Measurements from ENCODE around the gene CHD2. TPM values are rescaled to one million over a fixed set of nuclear protein-coding genes. Genes with fewer than 3 reads are reported as not detected.

CHD2 gene
- total RNA-seq, 1 experiment from 2014 or later, result 101 TPM

DNA sequence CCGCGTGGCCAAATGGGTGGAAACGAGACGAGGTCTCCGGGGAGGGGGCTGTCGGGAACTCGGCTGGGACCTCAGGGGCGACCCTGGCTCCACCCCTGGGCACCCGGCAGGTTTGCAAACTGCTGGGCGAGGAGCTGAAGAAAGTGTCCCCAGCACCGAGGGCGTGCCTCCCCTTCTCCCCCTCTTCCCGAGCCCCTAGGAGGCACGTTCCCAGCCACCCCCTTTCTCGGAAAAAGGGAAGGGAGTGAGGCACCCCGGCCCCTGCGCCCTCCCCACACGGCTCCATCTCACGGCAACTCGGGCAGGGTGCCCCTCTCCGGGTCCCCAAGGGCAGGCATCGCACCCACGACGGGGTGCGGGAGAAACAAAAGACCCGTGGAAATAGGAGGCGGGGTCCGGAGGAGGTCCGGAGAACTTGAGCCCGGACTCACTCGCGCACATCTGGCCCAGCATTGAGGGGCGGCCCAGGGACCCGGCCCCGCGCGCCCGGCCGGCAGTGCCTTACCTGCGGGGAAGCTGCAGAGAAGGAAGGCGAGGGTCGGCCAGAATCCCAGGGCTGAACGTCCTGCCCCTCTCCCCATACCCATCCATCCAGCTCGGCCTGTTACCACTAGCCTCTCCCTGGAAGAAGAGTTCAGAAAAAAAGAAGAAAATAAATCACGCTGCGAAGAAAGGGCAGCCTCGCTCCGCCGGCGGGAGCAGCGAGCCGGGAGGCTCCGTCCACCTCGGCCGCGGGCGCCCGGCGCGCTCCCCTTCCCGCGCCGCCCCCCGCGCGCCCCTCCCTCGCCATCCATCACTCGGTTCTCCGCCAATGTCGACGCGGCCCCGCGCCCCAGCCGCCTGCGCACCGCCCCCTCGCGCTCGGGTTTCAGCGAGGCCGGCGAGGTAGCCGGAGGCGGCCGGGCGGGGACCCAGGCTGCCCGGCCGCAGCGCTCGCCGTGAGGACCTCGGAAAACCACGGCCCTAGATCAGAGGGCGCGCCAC is 172.6 kb downstream of the CHD2 start:
- Mint-ChIP-seq H3K9me3 (no peaks in the 10 kb centered on the region), H3K4me3 (peak overlapping the region; percentile 97), H3K4me1 (peaks cover 67% of the 10 kb centered on the region), H3K27ac (peak overlapping the region; percentile 92), H3K36me3 (peaks cover 3% of the 10 kb centered on the region), H3K27me3 (ENCODE audit: low read depth) (peaks cover 16% of the 10 kb centered on the region)
- ChIA-PET CTCF (interaction anchor here (0.6 to 6.6 kb wide), 8 partner anchors 13 to 1047 kb away, joined by 3 to 53 read pairs (median 8); no protein-coding TSS in a partner anchor), POLR2A (interaction anchor here (1.1 to 1.3 kb wide), 3 partner anchors 13 to 15 kb away, joined by 3 to 5 read pairs (median 5); no protein-coding TSS in a partner anchor)
- ATAC-seq, result peak; percentile 78
- DNase-seq (ENCODE audit: low spot score), result peak; percentile 89
- TF ChIP-seq SP1 (CRISPR knock-in tag; conservative IDR thresholded peaks at IDR 0.05) (peak; percentile 88), TEAD1 (CRISPR knock-in tag; IDR thresholded peaks at IDR 0.05) (no peak), TP53 (CRISPR knock-in tag; IDR thresholded peaks at IDR 0.05) (0 out of 2 replicates have a peak, but pooled peaks have one; percentile 54), CREB1 (CRISPR knock-in tag; IDR thresholded peaks at IDR 0.05) (no peak), NR2C2 (CRISPR knock-in tag; IDR thresholded peaks at IDR 0.05) (no peak), ZBTB21 (CRISPR knock-in tag; IDR thresholded peaks at IDR 0.05; ENCODE audit: borderline replicate concordance) (0 out of 2 replicates have a peak, but pooled peaks have one; percentile 16), ZNF423 (CRISPR knock-in tag; IDR thresholded peaks at IDR 0.05) (no peak), ZNF219 (CRISPR knock-in tag; IDR thresholded peaks at IDR 0.05; ENCODE audit: borderline replicate concordance) (no peak), ZNF138 (CRISPR knock-in tag; conservative IDR thresholded peaks at IDR 0.05) (no peak), ZNF281 (CRISPR knock-in tag; IDR thresholded peaks at IDR 0.05) (no peak), HMGA2 (CRISPR knock-in tag; IDR thresholded peaks at IDR 0.05) (no peak), ZNF416 (CRISPR knock-in tag; IDR thresholded peaks at IDR 0.05) (no peak), ESRRA (CRISPR knock-in tag; IDR thresholded peaks at IDR 0.05; ENCODE audit: borderline replicate concordance) (no peak), RELA (CRISPR knock-in tag; IDR thresholded peaks at IDR 0.05; ENCODE audit: borderline replicate concordance) (no peak), STAT6 (CRISPR knock-in tag; conservative IDR thresholded peaks at IDR 0.05; ENCODE audit: low read depth) (no peak), ERG (CRISPR knock-in tag; IDR thresholded peaks at IDR 0.05) (no peak), SOX15 (CRISPR knock-in tag; IDR thresholded peaks at IDR 0.05) (no peak)
- TF ChIP-seq, protein P1, sequence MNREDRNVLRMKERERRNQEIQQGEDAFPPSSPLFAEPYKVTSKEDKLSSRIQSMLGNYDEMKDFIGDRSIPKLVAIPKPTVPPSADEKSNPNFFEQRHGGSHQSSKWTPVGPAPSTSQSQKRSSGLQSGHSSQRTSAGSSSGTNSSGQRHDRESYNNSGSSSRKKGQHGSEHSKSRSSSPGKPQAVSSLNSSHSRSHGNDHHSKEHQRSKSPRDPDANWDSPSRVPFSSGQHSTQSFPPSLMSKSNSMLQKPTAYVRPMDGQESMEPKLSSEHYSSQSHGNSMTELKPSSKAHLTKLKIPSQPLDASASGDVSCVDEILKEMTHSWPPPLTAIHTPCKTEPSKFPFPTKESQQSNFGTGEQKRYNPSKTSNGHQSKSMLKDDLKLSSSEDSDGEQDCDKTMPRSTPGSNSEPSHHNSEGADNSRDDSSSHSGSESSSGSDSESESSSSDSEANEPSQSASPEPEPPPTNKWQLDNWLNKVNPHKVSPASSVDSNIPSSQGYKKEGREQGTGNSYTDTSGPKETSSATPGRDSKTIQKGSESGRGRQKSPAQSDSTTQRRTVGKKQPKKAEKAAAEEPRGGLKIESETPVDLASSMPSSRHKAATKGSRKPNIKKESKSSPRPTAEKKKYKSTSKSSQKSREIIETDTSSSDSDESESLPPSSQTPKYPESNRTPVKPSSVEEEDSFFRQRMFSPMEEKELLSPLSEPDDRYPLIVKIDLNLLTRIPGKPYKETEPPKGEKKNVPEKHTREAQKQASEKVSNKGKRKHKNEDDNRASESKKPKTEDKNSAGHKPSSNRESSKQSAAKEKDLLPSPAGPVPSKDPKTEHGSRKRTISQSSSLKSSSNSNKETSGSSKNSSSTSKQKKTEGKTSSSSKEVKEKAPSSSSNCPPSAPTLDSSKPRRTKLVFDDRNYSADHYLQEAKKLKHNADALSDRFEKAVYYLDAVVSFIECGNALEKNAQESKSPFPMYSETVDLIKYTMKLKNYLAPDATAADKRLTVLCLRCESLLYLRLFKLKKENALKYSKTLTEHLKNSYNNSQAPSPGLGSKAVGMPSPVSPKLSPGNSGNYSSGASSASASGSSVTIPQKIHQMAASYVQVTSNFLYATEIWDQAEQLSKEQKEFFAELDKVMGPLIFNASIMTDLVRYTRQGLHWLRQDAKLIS (CRISPR knock-in tag; IDR thresholded peaks at IDR 0.05; ENCODE audit: borderline replicate concordance), result no peak
- TF ChIP-seq, protein P2, sequence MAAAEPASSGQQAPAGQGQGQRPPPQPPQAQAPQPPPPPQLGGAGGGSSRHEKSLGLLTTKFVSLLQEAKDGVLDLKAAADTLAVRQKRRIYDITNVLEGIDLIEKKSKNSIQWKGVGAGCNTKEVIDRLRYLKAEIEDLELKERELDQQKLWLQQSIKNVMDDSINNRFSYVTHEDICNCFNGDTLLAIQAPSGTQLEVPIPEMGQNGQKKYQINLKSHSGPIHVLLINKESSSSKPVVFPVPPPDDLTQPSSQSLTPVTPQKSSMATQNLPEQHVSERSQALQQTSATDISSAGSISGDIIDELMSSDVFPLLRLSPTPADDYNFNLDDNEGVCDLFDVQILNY (CRISPR knock-in tag; IDR thresholded peaks at IDR 0.05), result peak; percentile 55; the same call in 1 of the 2 replicates
- TF ChIP-seq, protein P3, sequence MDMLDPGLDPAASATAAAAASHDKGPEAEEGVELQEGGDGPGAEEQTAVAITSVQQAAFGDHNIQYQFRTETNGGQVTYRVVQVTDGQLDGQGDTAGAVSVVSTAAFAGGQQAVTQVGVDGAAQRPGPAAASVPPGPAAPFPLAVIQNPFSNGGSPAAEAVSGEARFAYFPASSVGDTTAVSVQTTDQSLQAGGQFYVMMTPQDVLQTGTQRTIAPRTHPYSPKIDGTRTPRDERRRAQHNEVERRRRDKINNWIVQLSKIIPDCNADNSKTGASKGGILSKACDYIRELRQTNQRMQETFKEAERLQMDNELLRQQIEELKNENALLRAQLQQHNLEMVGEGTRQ (CRISPR knock-in tag; IDR thresholded peaks at IDR 0.05), result no peak
- TF ChIP-seq, protein P4, sequence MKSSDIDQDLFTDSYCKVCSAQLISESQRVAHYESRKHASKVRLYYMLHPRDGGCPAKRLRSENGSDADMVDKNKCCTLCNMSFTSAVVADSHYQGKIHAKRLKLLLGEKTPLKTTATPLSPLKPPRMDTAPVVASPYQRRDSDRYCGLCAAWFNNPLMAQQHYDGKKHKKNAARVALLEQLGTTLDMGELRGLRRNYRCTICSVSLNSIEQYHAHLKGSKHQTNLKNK (CRISPR knock-in tag; IDR thresholded peaks at IDR 0.05), result no peak
- TF ChIP-seq, protein P5, sequence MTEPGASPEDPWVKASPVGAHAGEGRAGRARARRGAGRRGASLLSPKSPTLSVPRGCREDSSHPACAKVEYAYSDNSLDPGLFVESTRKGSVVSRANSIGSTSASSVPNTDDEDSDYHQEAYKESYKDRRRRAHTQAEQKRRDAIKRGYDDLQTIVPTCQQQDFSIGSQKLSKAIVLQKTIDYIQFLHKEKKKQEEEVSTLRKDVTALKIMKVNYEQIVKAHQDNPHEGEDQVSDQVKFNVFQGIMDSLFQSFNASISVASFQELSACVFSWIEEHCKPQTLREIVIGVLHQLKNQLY (CRISPR knock-in tag; IDR thresholded peaks at IDR 0.05), result no peak

Data from WTC11 (cell line).